Measurements from ENCODE around the gene ABLIM2. TPM values are rescaled to one million over a fixed set of nuclear protein-coding genes. Genes with fewer than 3 reads are reported as not detected.

Gene ABLIM2
- total and polyA plus RNA-seq, 2 of the 13 experiments (the other 11 are each of a cell fraction or from before 2014, with no cell fraction given) = 0.20 to 0.37 TPM

GRCh38 chr4:8191136-8191747 lies 32.6 kb upstream of the ABLIM2 start (continued):
- no peak; the same call in 1 of the 2 replicates for TF ChIP-seq ERF (CRISPR knock-in tag; IDR thresholded peaks at IDR 0.05)
- no peak for TF ChIP-seq MLLT10 (CRISPR knock-in tag; IDR thresholded peaks at IDR 0.05)
- TF ChIP-seq ZNF343 (CRISPR knock-in tag; IDR thresholded peaks at IDR 0.05) = no peak
- TF ChIP-seq KLF11 (CRISPR knock-in tag; IDR thresholded peaks at IDR 0.05) = no peak
- TF ChIP-seq ZNF556 (CRISPR knock-in tag; IDR thresholded peaks at IDR 0.05; ENCODE audit: borderline replicate concordance) = no peak
- TF ChIP-seq ZNF75D (CRISPR knock-in tag; IDR thresholded peaks at IDR 0.05; ENCODE audit: borderline replicate concordance) = no peak
- TF ChIP-seq ZNF256 (CRISPR knock-in tag; conservative IDR thresholded peaks at IDR 0.05) = no peak
- no peak; the same call in 1 of the 2 replicates for TF ChIP-seq FOXO1 (CRISPR knock-in tag; IDR thresholded peaks at IDR 0.05)
- no peak for TF ChIP-seq MLX (CRISPR knock-in tag; IDR thresholded peaks at IDR 0.05)
- TF ChIP-seq ZNF740 (CRISPR knock-in tag; IDR thresholded peaks at IDR 0.05) = no peak
- TF ChIP-seq RXRA (CRISPR knock-in tag; IDR thresholded peaks at IDR 0.05) = 0 out of 2 replicates have a peak, but pooled peaks have one; percentile 15
- no peak for TF ChIP-seq ZNF335 (CRISPR knock-in tag; IDR thresholded peaks at IDR 0.05)
- no peak for TF ChIP-seq ZNF589 (CRISPR knock-in tag; conservative IDR thresholded peaks at IDR 0.05)
- TF ChIP-seq LBX2 (CRISPR knock-in tag; IDR thresholded peaks at IDR 0.05; ENCODE audit: borderline replicate concordance) = no peak
- peak; percentile 24; the same call in 1 of the 2 replicates for TF ChIP-seq ZFP91 (CRISPR knock-in tag; IDR thresholded peaks at IDR 0.05; ENCODE audit: borderline replicate concordance)
- TF ChIP-seq CREB3 (CRISPR knock-in tag; IDR thresholded peaks at IDR 0.05) = no peak
- peak; percentile 36 to 37; a peak in 2 of 4 replicates for TF ChIP-seq MAFK (conservative IDR thresholded peaks at IDR 0.05 in 1 of 2, IDR thresholded peaks at IDR 0.05 in 1 of 2; ENCODE audit: low read length in 2 of 2)
- TF ChIP-seq RFX5 (IDR thresholded peaks at IDR 0.05; ENCODE audit: low read depth, low read length) = no peak
- no peak for TF ChIP-seq SIN3A (IDR thresholded peaks at IDR 0.05; ENCODE audit: borderline replicate concordance, low read depth, low read length)
- TF ChIP-seq ZBTB20 (CRISPR knock-in tag; IDR thresholded peaks at IDR 0.05; ENCODE audit: borderline replicate concordance, low read depth) = no peak
- no peak for TF ChIP-seq ZNF782 (CRISPR knock-in tag; IDR thresholded peaks at IDR 0.05; ENCODE audit: borderline replicate concordance)
- no peak for TF ChIP-seq ZBTB43 (CRISPR knock-in tag; conservative IDR thresholded peaks at IDR 0.05)
- TF ChIP-seq FOXO4 (CRISPR knock-in tag; conservative IDR thresholded peaks at IDR 0.05) = no peak
- TF ChIP-seq RFX1 (IDR thresholded peaks at IDR 0.05) = no peak
- TF ChIP-seq ZNF121 (CRISPR knock-in tag; IDR thresholded peaks at IDR 0.05) = no peak

Measured in HepG2 (cell line).